Adrenal gland (tissue), 5 donors: ENCODE measurements around the gene ASCL2.

Source experiments
- CTCF ChIP-seq, 6 experiments: fragments of 450-650 bp in 4 of 6; fragments of 200-600 bp in 2 of 6; sonication (generic) in 1 of 6; IDR thresholded peaks; 1 replicate in 5 of 6; 2 replicates in 1 of 6; pipeline versions ENCODE4 v1.5.1 to v1.8.0; 2016 to 2021; ENCODE audit warnings: antibody characterized with exemption in 6 of 6, mild to moderate bottlenecking in 2 of 6, moderate library complexity in 1 of 6
- POLR2A ChIP-seq, 2 donors: fragments of 450-650 bp; IDR thresholded peaks; one replicate each; pipeline ENCODE4 v1.6.1; 2017; ENCODE audit warnings: antibody characterized with exemption in 2 of 2, mild to moderate bottlenecking in 2 of 2, moderate library complexity in 1 of 2
- donor health status: DM: no; HTN: no; CAD: no.

GRCh38 chr11:2295971-2296912 lies 25.9 kb upstream of the ASCL2 start:
- TF ChIP-seq CTCF (IDR thresholded peaks at IDR 0.05), result no peak
- TF ChIP-seq POLR2A (IDR thresholded peaks at IDR 0.05), result no peak
